T-cell (primary cell): ENCODE measurements around the gene PSTPIP1. TPM values are rescaled to one million over a fixed set of nuclear protein-coding genes. Genes with fewer than 3 reads are reported as not detected.

Source experiments
- ATAC-seq, 4 experiments: fragments of 200-7000 bp in 3 of 4; fragments of 150-1000 bp in 1 of 4; cut with Tn5 transposase; replicated peaks in 1 of 4; 1 replicate in 3 of 4; 2 replicates in 1 of 4; pipeline ENCODE4 v1.10.0; 2021; ENCODE audit warnings: moderate library complexity in 3 of 4, mild to moderate bottlenecking in 2 of 4, moderate number of reproducible peaks in 1 of 4
- CTCF ChIA-PET, 2 donors: fragments of 300-600 bp; sonication (Branson Sonifier 250); formaldehyde crosslinking; loops; one replicate each; lab custom pipeline; 2022; ENCODE audit warnings: antibody characterized with exemption in 2 of 2; lab: Charles Lee
- POLR2A ChIA-PET, 2 donors: fragments of 300-600 bp; sonication (Branson Sonifier 250); formaldehyde crosslinking; loops; one replicate each; lab custom pipeline; 2022; ENCODE audit warnings: antibody characterized with exemption in 2 of 2; lab: Charles Lee
- DNase-seq, 35 experiments: peaks; one replicate each; pipeline versions ENCODE4 v3.0.0 to v3.0.0-alpha.2; 2013 to 2023
- H3K27ac ChIP-seq: one replicate; pipeline ENCODE4 v1.5.1; 2013; ENCODE audit warnings: low read length
- H3K27me3 ChIP-seq, 2 experiments: replicated peaks in 1 of 2; 1 replicate in 1 of 2; 2 replicates in 1 of 2; pipeline versions ENCODE4 v1.6.1 to v1.7.0; 2013; ENCODE audit warnings: low read length in 1 of 2, mixed read lengths in 1 of 2; ENCODE audit not compliant: control insufficient read depth in 2 of 2, insufficient read depth in 2 of 2; ENCODE audit errors: extremely low read depth in 1 of 2
- H3K36me3 ChIP-seq, 2 donors: 1 replicate in 1 of 2; 2 replicates in 1 of 2; pipeline versions ENCODE4 v1.6.1 to v1.7.0; 2013; ENCODE audit warnings: low read length in 1 of 2; ENCODE audit not compliant: control insufficient read depth in 2 of 2, insufficient read depth in 1 of 2; ENCODE audit errors: extremely low read depth in 1 of 2
- H3K4me1 ChIP-seq, 2 experiments: 1 replicate in 1 of 2; 2 replicates in 1 of 2; pipeline versions ENCODE4 v1.6.1 to v1.7.0; 2013; ENCODE audit warnings: low read length in 2 of 2, mixed read lengths in 1 of 2; ENCODE audit not compliant: insufficient read depth in 2 of 2, control insufficient read depth in 1 of 2; ENCODE audit errors: extremely low read depth in 1 of 2
- H3K4me3 ChIP-seq, 2 donors: 1 replicate in 1 of 2; 2 replicates in 1 of 2; pipeline versions ENCODE4 v1.5.1 to v1.7.0; 2013; ENCODE audit warnings: mild to moderate bottlenecking in 2 of 2, low read length in 1 of 2, moderate library complexity in 1 of 2; ENCODE audit not compliant: control insufficient read depth in 1 of 2; ENCODE audit errors: extremely low read depth in 1 of 2
- H3K9me3 ChIP-seq: 2 replicates; pipeline ENCODE4 v1.7.0; 2013
- H3K27ac Mint-ChIP-seq, 2 donors: one replicate each; pipeline ENCODE4 v1.8.0; 2020 to 2021; ENCODE audit warnings: mild to moderate bottlenecking in 2 of 2, mixed read lengths in 2 of 2
- H3K27me3 Mint-ChIP-seq, 2 donors: one replicate each; pipeline ENCODE4 v1.8.0; 2021 to 2022; ENCODE audit warnings: mixed read lengths in 2 of 2
- H3K36me3 Mint-ChIP-seq: one replicate; pipeline ENCODE4 v1.8.0; 2021; ENCODE audit warnings: mixed read lengths
- H3K4me1 Mint-ChIP-seq, 3 donors: one replicate each; pipeline ENCODE4 v1.8.0; 2020 to 2022; ENCODE audit warnings: mixed read lengths in 3 of 3, mild to moderate bottlenecking in 1 of 3
- H3K4me3 Mint-ChIP-seq, 3 donors: one replicate each; pipeline ENCODE4 v1.8.0; 2020 to 2022; ENCODE audit warnings: mild to moderate bottlenecking in 3 of 3, mixed read lengths in 3 of 3, moderate library complexity in 3 of 3
- H3K9me3 Mint-ChIP-seq, 3 donors: one replicate each; pipeline ENCODE4 v1.8.0; 2020 to 2022; ENCODE audit warnings: mixed read lengths in 3 of 3
- WGBS: methylation state at CpG from one replicate; pipeline ENCODE4 v1.1.5; 2013; ENCODE audit warnings: missing lambda C conversion rate; ENCODE audit not compliant: insufficient coverage; 5-methylcytosine and 5-hydroxymethylcytosine counted together
- total RNA-seq, 35 experiments: library from RNA in 6 of 35; stranded (reverse) in 6 of 35; fragments of 120-200 nt in 1 of 35; gene quantifications; one replicate each; pipeline versions ENCODE4 v1.2.1 to v1.2.4 and lab custom pipeline; 2013 to 2026

The PSTPIP1 gene
- total RNA-seq, 5 donors from 2014 or later (not counting 1 experiment from before 2014, with no cell fraction given): 110 to 231 (median 180) TPM

DNA sequence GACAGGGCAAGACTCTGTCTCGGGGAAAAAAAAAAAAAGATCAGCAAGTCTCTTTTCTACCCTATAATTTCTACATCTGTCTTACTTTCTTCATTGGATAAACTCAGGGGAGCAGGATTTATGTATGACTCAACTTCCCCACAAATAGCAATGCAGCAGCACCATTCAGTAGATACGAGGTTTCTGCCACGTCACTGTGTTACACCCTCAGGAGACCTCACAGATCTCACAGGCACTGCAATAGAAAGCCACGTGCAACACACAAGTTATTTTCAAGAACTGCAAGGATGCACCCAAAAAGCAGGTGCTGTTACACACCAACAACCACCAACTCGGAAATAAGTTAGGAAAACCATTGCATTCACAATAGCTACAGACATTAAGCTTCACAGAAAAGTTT is 45.7 kb downstream of the PSTPIP1 start:
- no peak overlapping the region for H3K27ac ChIP-seq
- Mint-ChIP-seq H3K4me3 (no peak overlapping the region), H3K27ac (peak overlapping the region in 1 of 2 donors; percentile 71), H3K27me3 (no peaks in the 10 kb centered on the region), H3K4me1 (peaks cover 3 to 16% (median 6%) of the 10 kb centered on the region in 3 donors), H3K9me3 (peaks cover 0 to 7% (median 0%) of the 10 kb centered on the region in 3 donors), H3K36me3 (peaks cover 41% of the 10 kb centered on the region)
- POLR2A ChIA-PET: no interaction called here
- H3K4me1 ChIP-seq: no peaks in the 10 kb centered on the region
- DNase-seq: peak in 1 of 35 experiments; percentile 5
- H3K9me3 ChIP-seq: no peaks in the 10 kb centered on the region
- no peak overlapping the region for H3K4me3 ChIP-seq
- 80% methylated on average over 3 of the region's 5 CpGs for WGBS
- peak in 1 of 4 experiments; percentile 20 for ATAC-seq
- no peaks in the 10 kb centered on the region for H3K27me3 ChIP-seq
- CTCF ChIA-PET: interaction anchor here (0.6 to 0.9 kb wide), 2 partner anchors 17 to 892 kb away, joined by 3 to 4 read pairs; no protein-coding TSS in a partner anchor
- H3K36me3 ChIP-seq: peaks cover 14 to 36% of the 10 kb centered on the region in 2 donors

DNA sequence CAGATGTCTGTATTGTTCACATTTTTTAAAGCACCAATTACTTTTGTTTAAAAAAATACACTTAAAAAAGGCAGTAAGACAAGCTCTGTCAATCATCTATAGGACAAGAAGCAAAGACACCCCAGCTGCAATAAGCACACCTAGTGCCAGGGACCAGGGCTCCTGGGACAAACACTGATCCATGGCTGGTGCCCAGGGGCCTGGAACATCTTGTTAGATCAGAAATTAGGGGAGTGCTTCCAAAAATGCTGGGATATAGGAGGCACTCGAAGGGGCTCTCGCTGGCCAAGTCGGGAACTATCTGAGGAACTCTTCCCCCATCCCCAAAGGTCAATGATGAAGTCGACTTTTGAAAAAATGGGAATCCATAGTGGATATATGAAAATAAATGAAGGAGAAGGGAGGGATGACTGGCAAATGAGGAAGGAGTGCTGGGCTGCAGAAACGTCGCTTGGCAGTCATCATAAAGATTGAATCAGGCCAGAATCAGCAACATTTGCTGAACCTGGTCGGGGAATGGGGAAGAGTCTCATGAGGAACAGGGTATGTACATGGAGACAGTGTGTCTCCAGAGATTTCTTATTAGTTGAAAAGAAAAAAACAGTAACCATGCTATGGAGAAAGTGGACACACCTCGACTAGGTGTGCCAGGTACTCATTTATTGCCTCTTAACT is 47.5 kb downstream of the PSTPIP1 start:
- Histone ChIP-seq H3K4me1 (no peaks in the 10 kb centered on the region), H3K4me3 (no peak overlapping the region), H3K27ac (no peak overlapping the region), H3K36me3 (peaks cover 5 to 30% of the 10 kb centered on the region in 2 donors), H3K9me3 (no peaks in the 10 kb centered on the region), H3K27me3 (no peaks in the 10 kb centered on the region)
- peak in 1 of 35 experiments; percentile 17 for DNase-seq
- 96% methylated on average over 3 of the region's 8 CpGs for WGBS
- no peak for ATAC-seq
- peak overlapping the region; percentile 44 to 64 for H3K27ac Mint-ChIP-seq
- no peaks in the 10 kb centered on the region for H3K27me3 Mint-ChIP-seq
- peaks cover 0 to 7% (median 0%) of the 10 kb centered on the region in 3 donors for H3K9me3 Mint-ChIP-seq
- peaks cover 43% of the 10 kb centered on the region for H3K36me3 Mint-ChIP-seq
- CTCF ChIA-PET: no interaction called here
- POLR2A ChIA-PET: no interaction called here
- H3K4me3 Mint-ChIP-seq: no peak overlapping the region
- peaks cover 3 to 16% (median 6%) of the 10 kb centered on the region in 3 donors for H3K4me1 Mint-ChIP-seq

DNA sequence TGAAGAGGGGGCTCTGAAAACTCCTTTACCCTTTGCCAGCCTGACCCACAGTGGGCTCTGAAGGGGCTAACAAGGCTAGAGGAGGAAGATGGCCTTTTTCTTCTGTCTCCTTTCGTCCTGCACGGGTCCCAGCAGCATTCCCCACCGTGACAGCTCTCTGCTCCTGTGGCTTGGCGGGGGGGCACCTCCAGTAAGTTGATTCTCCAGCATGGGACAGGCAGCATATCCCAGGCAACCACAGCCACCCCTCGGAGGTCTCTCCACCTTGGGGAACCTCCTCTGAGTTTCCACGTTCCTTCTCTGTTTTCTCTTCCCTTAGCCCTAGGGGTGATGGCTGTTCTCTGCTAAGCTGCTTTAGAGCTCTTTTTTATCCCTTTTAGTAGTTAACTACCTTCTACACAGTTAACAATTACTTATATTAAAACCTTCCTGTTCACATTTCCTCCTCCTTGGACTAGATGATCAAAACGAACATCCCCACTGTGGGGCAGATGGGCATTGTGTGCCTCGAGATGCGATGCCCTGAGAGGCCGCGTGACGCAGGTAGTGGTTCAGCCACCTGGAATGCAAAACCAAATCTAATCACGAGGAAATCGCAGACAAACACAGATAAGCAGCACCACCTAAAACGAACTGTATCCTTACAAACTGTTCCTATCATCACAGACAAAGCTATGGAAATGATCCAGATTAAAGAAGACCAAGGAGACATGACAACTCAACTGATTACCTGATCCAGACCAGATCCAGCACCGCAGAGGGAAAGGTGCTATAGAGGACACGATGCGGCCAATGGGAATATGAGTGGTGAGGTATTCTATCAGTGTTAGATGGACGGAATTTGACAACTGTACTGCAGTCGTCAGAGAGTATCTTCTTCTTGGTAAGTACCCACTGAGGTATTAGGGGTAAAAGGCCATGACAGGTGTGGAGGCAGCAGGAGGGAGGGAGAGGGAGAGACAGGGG is 48.3 kb downstream of the PSTPIP1 start:
- H3K4me1 Mint-ChIP-seq: peaks cover 3 to 16% (median 6%) of the 10 kb centered on the region in 3 donors
- ATAC-seq: no peak
- Histone ChIP-seq H3K4me1 (no peaks in the 10 kb centered on the region), H3K9me3 (no peaks in the 10 kb centered on the region), H3K27ac (no peak overlapping the region), H3K27me3 (no peaks in the 10 kb centered on the region), H3K4me3 (no peak overlapping the region), H3K36me3 (peaks cover 3 to 28% of the 10 kb centered on the region in 2 donors)
- POLR2A ChIA-PET: no interaction called here
- H3K27ac Mint-ChIP-seq: peak overlapping the region; percentile 31 to 33
- no peak overlapping the region for H3K4me3 Mint-ChIP-seq
- H3K36me3 Mint-ChIP-seq: peaks cover 41% of the 10 kb centered on the region
- DNase-seq: peak in 1 of 35 experiments; percentile 14
- H3K9me3 Mint-ChIP-seq: peaks cover 0 to 7% (median 0%) of the 10 kb centered on the region in 3 donors
- no peaks in the 10 kb centered on the region for H3K27me3 Mint-ChIP-seq
- CTCF ChIA-PET: no interaction called here
- WGBS: 97% methylated on average over 15 of the region's 20 CpGs

DNA sequence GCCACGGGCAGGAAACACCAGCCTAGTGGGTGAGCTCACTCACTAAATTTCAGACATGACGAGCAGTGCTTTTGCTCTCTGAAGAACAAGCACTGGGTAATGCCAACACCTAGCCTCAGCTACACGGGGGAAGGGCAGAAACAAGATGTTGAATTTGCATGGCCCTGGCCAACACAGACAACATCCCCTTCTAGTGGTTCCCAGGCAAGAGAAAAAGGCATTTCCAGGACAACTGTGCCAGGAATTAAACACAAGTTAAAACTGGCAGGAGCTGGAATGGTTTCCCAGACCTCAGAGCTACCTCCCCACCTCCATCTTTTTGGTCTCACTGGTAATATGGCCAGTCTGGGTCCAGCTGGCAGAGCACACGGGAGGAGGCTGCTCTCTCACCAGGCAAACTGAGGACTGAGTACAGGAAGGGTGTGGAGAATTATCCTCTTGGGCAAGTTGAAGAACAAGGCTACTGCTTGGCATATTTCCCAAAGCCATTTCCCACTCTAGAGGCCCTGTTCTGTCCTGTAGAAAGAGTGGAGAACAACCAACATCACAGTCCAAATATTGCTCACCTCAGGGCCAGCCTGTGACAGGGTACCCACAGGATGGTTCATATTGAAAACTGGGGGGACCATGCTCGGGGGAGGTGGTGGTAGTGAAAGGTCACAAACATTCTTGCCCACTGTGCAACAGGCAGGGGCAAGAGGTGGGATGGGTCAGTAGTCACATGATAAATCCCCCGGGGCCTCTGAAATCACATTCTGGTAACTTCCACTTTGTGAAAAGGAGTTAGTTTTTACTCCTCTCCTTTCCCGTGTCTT is 49.5 kb downstream of the PSTPIP1 start:
- ATAC-seq: no peak
- Mint-ChIP-seq H3K4me3 (no peak overlapping the region), H3K36me3 (peaks cover 45% of the 10 kb centered on the region), H3K27me3 (no peaks in the 10 kb centered on the region), H3K27ac (peak overlapping the region in 1 of 2 donors; percentile 28), H3K4me1 (peaks cover 2 to 16% (median 6%) of the 10 kb centered on the region in 3 donors), H3K9me3 (peaks cover 0 to 7% (median 0%) of the 10 kb centered on the region in 3 donors)
- no peak for DNase-seq
- ChIA-PET CTCF (no interaction called here), POLR2A (interaction anchor here in 1 of 2 donors (1.1 kb wide), 1 partner anchor 10 kb away, joined by 5 read pairs; no protein-coding TSS in a partner anchor)
- H3K27me3 ChIP-seq: no peaks in the 10 kb centered on the region
- H3K27ac ChIP-seq: no peak overlapping the region
- 75% methylated on average over 4 of the region's 7 CpGs for WGBS
- no peaks in the 10 kb centered on the region for H3K9me3 ChIP-seq
- peaks cover 6 to 28% of the 10 kb centered on the region in 2 donors for H3K36me3 ChIP-seq
- H3K4me3 ChIP-seq: no peak overlapping the region
- no peaks in the 10 kb centered on the region for H3K4me1 ChIP-seq

DNA sequence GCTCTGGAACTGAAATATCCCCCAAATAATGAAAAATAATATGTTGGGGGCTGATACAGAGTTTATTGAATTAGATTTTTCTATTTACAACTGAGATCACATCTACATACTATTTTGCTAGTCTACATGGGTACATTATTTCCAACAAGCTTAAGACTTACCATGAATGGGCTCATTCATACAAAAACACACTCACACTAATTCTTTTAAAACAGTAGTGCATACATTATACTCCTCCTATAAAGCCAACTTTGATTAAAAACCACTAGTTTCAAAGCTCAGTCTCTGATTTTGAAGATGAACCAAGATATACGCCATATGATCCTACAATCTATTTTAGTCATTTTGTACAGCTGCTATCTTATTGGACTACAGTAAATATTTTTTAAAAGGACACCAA is 51.1 kb downstream of the PSTPIP1 start:
- Mint-ChIP-seq H3K4me1 (peaks cover 2 to 16% (median 6%) of the 10 kb centered on the region in 3 donors), H3K9me3 (peaks cover 0 to 3% (median 0%) of the 10 kb centered on the region in 3 donors), H3K36me3 (peaks cover 42% of the 10 kb centered on the region), H3K4me3 (no peak overlapping the region), H3K27me3 (no peaks in the 10 kb centered on the region), H3K27ac (no peak overlapping the region)
- H3K4me1 ChIP-seq: no peaks in the 10 kb centered on the region
- CTCF ChIA-PET: no interaction called here
- H3K27ac ChIP-seq: no peak overlapping the region
- peaks cover 3 to 28% of the 10 kb centered on the region in 2 donors for H3K36me3 ChIP-seq
- H3K27me3 ChIP-seq: no peaks in the 10 kb centered on the region
- WGBS: no CpG with 5 or more reads among the region's 1 CpG
- POLR2A ChIA-PET: interaction anchor here in 1 of 2 donors (1.1 kb wide), 1 partner anchor 9 kb away, joined by 5 read pairs; no protein-coding TSS in a partner anchor
- ATAC-seq: no peak
- no peak overlapping the region for H3K4me3 ChIP-seq
- no peaks in the 10 kb centered on the region for H3K9me3 ChIP-seq
- no peak for DNase-seq
